Stimulated activated CD8-positive, alpha-beta memory T cell treated with anti-CD3 and anti-CD28 coated beads, Interleukin-15, amount 100 ng/mL, for 24 hours (primary cell): Measurements from ENCODE around the gene EEF1G.
A peak's percentile ranks its signal among the peaks of the same experiment; 100 is the strongest.
"Not testable (repeated sequence)": the region's sequence is repeated elsewhere in the genome, so short reads cannot be mapped to it uniquely, and the experiment has no call there.

ENCODE experiments used
- DNase-seq: peaks from one replicate; pipeline ENCODE4 v3.0.0-alpha.2; 2020; ENCODE audit warnings: low read depth

EEF1G gene

GRCh38 chr11:62573592-62574362 is at the start of gene EEF1G:
TSS of gene EEF1G (minus strand) at chr11:62573891. CDS start at chr11:62573842, 49 bp downstream.
- DNase-seq: peak; percentile 87

- DNase-seq: no peak
Measured at GRCh38 chr11:62622476-62623089, 48.9 kb upstream of the EEF1G start.

GRCh38 chr11:62621567-62622470 is 48.1 kb upstream of the EEF1G start, which contains the start of gene B3GAT3:
TSS of gene B3GAT3 (minus strand) at chr11:62621986. CDS start at chr11:62621947, 39 bp downstream.
- peak; percentile 91 for DNase-seq

GRCh38 chr11:62621027-62621566 is 47.4 kb upstream of the EEF1G start:
- DNase-seq: no peak

GRCh38 chr11:62616957-62617356 is 43.3 kb upstream of the EEF1G start:
- DNase-seq: not testable (repeated sequence)

- no peak for DNase-seq
Measured at GRCh38 chr11:62615521-62615920, 41.8 kb upstream of the EEF1G start.

GRCh38 chr11:62614275-62614674 is 40.6 kb upstream of the EEF1G start:
- no peak for DNase-seq

GRCh38 chr11:62613291-62613778 is 39.6 kb upstream of the EEF1G start:
- no peak for DNase-seq

- DNase-seq: peak; percentile 77
Measured at GRCh38 chr11:62612366-62613290, 38.9 kb upstream of the EEF1G start, which contains the start of the genes EML3 and ROM1. TSS of gene EML3 (minus strand) at chr11:62612775. CDS start at chr11:62612457, 318 bp downstream. TSS of gene ROM1 (plus strand) at chr11:62613257. CDS start at chr11:62613282, 25 bp downstream.

- no peak for DNase-seq
Measured at GRCh38 chr11:62611705-62612365, 38.1 kb upstream of the EEF1G start.

- DNase-seq: no peak
Measured at GRCh38 chr11:62610814-62611704, 37.4 kb upstream of the EEF1G start.

- DNase-seq: no peak
Measured at GRCh38 chr11:62610403-62610802, 36.7 kb upstream of the EEF1G start.

GRCh38 chr11:62608776-62609175 is 35.1 kb upstream of the EEF1G start:
- no peak for DNase-seq

GRCh38 chr11:62607714-62608113 is 34.0 kb upstream of the EEF1G start:
- no peak for DNase-seq

- no peak for DNase-seq
Measured at GRCh38 chr11:62605902-62606301, 32.2 kb upstream of the EEF1G start.

- DNase-seq: no peak
Measured at GRCh38 chr11:62605467-62605866, 31.8 kb upstream of the EEF1G start.

- no peak for DNase-seq
Measured at GRCh38 chr11:62604460-62605120, 30.9 kb upstream of the EEF1G start.

GRCh38 chr11:62603776-62604299 is 30.1 kb upstream of the EEF1G start:
- no peak for DNase-seq
